Activated CD4-positive, alpha-beta T cell treated with anti-CD3 and anti-CD28 coated beads for 36 hours (primary cell): ENCODE data around the gene METTL3. TPM values are rescaled to one million over a fixed set of nuclear protein-coding genes. Genes with fewer than 3 reads are reported as not detected.

Source experiments
- ATAC-seq: fragments of 200-7000 bp; cut with Tn5 transposase; one replicate; pipeline ENCODE4 v1.10.0; 2021; ENCODE audit warnings: mild to moderate bottlenecking, moderate library complexity
- CTCF ChIA-PET: fragments of 350-600 bp; sonication (Branson Sonifier 250); formaldehyde crosslinking; loops from one replicate; lab custom pipeline; 2021; ENCODE audit warnings: antibody characterized with exemption; lab: Charles Lee
- POLR2A ChIA-PET: fragments of 350-600 bp; sonication (Branson Sonifier 250); formaldehyde crosslinking; loops from one replicate; lab custom pipeline; 2021; ENCODE audit warnings: antibody characterized with exemption, inconsistent platforms; lab: Charles Lee
- DNase-seq: peaks from one replicate; pipeline ENCODE4 v3.0.0-alpha.2; 2020
- H3K27ac Mint-ChIP-seq: one replicate; pipeline ENCODE4 v1.8.0; 2021; ENCODE audit warnings: mixed read lengths
- H3K27me3 Mint-ChIP-seq: one replicate; pipeline ENCODE4 v1.8.0; 2021; ENCODE audit warnings: mixed read lengths
- H3K36me3 Mint-ChIP-seq: one replicate; pipeline ENCODE4 v1.8.0; 2021; ENCODE audit warnings: low read depth, mixed read lengths
- H3K4me1 Mint-ChIP-seq: one replicate; pipeline ENCODE4 v1.8.0; 2021; ENCODE audit warnings: mixed read lengths
- H3K4me3 Mint-ChIP-seq: one replicate; pipeline ENCODE4 v1.8.0; 2021; ENCODE audit warnings: mild to moderate bottlenecking, moderate library complexity, mixed read lengths
- H3K9me3 Mint-ChIP-seq: one replicate; pipeline ENCODE4 v1.8.0; 2021; ENCODE audit warnings: low read depth, mixed read lengths
- intact Hi-C, 2 experiments: fragments of 100-400 bp; cut with DNase I in 1 of 2; cut with micrococcal nuclease in 1 of 2; formaldehyde crosslinking; loops; one replicate each; pipeline versions ENCODE4 v1.14.2 to v1.15.1; 2022 to 2024; cut with DNase I, micrococcal nuclease
- total RNA-seq, 2 experiments: library from RNA; stranded (reverse); gene quantifications; one replicate each; pipeline ENCODE4 v1.2.3, GENCODE V29; 2021

Gene METTL3
- total RNA-seq, 2 experiments from 2014 or later, result 64.0 to 67.4 TPM

DNA sequence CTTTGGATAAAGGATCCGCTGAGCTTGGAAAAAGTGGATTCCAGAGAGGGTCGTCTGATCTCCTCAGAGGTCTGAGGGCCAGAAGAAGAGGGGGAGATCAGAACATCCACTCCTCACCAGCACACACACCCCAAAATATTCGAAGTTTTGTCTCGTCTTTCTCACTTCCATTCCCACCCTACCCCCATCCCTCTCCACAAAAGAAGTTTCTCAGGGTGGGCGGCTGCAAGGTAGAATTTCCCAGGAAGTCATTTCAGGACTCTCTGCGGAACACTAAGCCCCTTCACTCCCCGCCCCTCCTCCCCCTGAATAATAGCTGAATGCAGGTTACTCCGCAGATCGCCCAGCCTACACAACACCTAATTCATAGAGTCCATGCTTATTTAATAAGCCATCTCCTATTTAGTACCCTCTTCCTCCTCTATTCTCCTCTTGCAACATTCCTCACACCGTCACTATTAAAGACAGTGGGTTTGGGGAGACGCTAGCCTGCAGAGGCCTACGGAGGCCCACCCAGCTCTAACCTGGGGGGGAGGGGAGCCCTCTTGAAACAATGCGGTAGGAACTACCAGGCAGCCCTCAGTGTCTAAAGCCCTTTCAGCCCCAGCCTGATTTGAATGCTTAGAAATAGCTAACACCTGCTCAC is 15.7 kb upstream of the METTL3 start:
- Mint-ChIP-seq H3K27ac (peak overlapping the region; percentile 72), H3K36me3 (no peaks in the 10 kb centered on the region), H3K4me1 (peaks cover 16% of the 10 kb centered on the region), H3K27me3 (no peaks in the 10 kb centered on the region), H3K4me3 (peak overlapping the region; percentile 71), H3K9me3 (no peaks in the 10 kb centered on the region)
- CTCF ChIA-PET, result interaction anchor here (0.6 to 2.9 kb wide), 7 partner anchors 13 to 127 kb away, joined by 3 to 16 read pairs (median 4); partner anchors contain the start of gene OR4E2
- no peak for DNase-seq
- intact Hi-C loops, result loop anchor here (1.0 to 2.0 kb wide), 4 partner anchors 15 to 70 kb away; partner anchors contain the start of genes METTL3 (in 2 of the 2) and CHD8 (in 1 of the 2)
- no peak for ATAC-seq
- POLR2A ChIA-PET, result interaction anchor here (0.6 to 1.6 kb wide), 3 partner anchors 16 to 1167 kb away, joined by 4 to 12 read pairs (median 5); partner anchors contain the start of gene METTL3

DNA sequence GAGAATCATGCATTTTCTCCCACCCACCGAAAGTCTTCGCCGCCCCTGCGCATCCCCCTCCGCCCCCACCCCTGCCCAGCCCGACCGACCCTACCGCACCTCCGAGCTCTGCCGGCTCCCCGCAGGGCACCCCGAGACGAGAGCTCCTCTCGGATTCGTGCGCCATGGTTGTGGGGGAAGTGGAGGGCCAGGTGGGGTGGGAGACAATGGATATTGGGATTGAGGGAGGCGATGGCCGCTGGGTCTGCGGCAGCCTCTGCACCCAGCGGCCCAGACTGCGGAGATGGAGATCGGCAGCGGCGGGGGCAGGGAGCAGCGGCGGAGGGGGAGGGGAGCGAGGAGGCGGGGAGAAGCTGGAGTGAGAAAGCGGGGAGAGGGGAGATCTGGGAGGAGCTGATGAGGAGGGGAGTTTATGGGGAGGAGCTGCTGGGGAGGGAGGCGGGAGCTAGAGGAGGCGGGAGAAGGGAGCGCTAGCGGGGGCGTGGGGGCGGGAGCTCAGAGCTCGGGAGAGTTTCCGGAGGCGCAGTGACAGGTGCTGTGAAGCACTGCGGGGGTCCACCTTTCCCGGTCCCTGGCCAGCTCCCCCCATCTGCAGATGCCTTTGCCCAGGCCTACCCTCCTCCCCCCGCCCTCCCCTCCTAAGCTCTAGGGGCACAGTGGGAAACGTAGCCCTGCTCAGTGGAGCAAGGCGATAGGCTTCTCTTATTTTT is 15.0 kb upstream of the METTL3 start, which contains the start of gene SALL2:
Gene SALL2 (minus strand): TSS at position 385 of the 710 bp plus-strand sequence. CDS start 219 bp downstream, at position 166.
- Mint-ChIP-seq H3K36me3 (no peaks in the 10 kb centered on the region), H3K4me3 (peak within 1 kb of the TSS; percentile 71), H3K27ac (peak within 1 kb of the TSS; percentile 72), H3K4me1 (peaks cover 16% of the 10 kb centered on the region), H3K9me3 (no peaks in the 10 kb centered on the region), H3K27me3 (no peaks in the 10 kb centered on the region)
- intact Hi-C loops, result loop anchor here (1.0 to 2.0 kb wide), 4 partner anchors 15 to 70 kb away; partner anchors contain the start of genes METTL3 (in 2 of the 2) and CHD8 (in 1 of the 2)
- DNase-seq, result peak; percentile 87
- peak; percentile 87 for ATAC-seq
- CTCF ChIA-PET, result interaction anchor here (0.5 to 2.9 kb wide), 11 partner anchors 13 to 127 kb away, joined by 3 to 16 read pairs (median 3); partner anchors contain the start of gene OR4E2
- POLR2A ChIA-PET, result interaction anchor here (0.6 to 1.6 kb wide), 5 partner anchors 8 to 1166 kb away, joined by 3 to 12 read pairs (median 4); partner anchors contain the start of gene METTL3

DNA sequence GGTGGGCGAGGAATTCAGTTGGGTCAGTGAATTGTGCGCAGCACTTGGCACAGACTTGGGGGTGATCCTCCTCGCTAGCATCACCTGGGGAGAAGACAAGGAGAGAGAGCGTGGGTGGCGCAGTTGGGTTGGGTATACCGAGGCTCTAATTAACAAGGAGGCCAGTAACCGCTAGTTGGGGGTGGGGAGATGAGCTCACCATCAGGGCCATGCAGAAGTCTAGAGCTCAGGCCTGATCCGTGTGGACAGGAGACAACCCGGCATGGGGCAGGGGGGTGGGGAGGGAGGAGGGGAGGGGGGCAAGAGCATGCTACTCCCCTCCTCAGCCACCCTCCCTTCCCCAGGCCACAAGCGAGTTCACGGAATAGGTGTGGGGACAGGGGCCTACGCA is 14.4 kb upstream of the METTL3 start:
- intact Hi-C loops, result no loop called here

DNA sequence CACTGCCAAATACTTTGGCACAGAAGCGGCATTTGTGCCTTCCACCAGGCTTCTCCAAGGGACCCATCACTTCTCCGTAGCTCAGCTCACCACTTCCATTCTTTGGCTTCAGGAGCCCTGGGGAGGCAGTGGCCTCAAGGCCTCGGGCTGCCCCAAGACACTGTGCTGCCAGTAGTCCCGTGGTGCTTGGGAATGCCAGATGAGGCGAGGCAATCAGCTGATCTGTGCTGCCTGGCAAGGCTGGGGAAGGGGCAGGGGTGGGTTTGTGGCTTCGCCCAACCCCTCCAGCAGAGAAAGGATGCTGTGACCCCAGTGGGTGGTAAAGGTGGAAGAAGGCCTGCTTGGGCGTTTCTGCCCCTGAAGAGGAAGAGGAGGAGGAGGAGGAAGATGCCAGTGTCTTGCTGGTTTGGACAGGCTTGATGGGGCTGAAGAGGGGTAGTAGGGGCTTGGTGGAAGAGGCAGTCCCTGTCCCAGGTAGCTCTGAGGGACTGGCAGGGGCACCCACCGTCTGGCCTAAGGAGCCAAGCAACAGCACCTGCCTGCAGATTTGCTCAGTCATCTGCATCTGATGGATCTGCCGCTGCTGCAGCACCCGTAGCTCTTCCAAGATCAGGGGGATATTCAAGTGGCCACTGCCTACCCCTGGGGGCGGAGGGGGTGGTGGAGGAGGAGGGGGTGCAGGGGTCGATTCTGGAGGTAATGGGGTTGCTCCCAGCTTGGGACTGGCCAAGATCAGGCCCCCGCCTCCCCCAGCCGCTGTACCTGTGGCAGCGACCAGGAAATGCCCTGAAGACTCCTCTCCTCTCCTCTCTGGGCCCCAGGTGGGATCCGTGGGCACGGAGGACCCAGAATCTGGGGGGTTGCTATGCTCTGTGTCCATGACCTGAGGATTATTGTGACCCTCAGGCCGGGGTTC is 13.7 kb upstream of the METTL3 start:
- Mint-ChIP-seq H3K27ac (peak overlapping the region; percentile 32), H3K4me1 (peaks cover 16% of the 10 kb centered on the region), H3K9me3 (no peaks in the 10 kb centered on the region), H3K27me3 (no peaks in the 10 kb centered on the region), H3K4me3 (peak overlapping the region; percentile 71), H3K36me3 (no peaks in the 10 kb centered on the region)
- intact Hi-C loops, result no loop called here
- no peak for ATAC-seq
- DNase-seq, result no peak
- ChIA-PET POLR2A (interaction anchor here (1.6 kb wide), 1 partner anchor 14 kb away, joined by 12 read pairs; the partner anchor contains the start of gene METTL3), CTCF (interaction anchor here (0.5 to 1.5 kb wide), 3 partner anchors 12 to 29 kb away, joined by 3 read pairs; no protein-coding TSS in a partner anchor)

More for the DNA sequence above, 14.4 kb upstream of the METTL3 start:
- H3K36me3 Mint-ChIP-seq, result no peaks in the 10 kb centered on the region
- ChIA-PET CTCF (interaction anchor here (0.8 to 2.9 kb wide), 6 partner anchors 13 to 92 kb away, joined by 3 to 16 read pairs (median 3); no protein-coding TSS in a partner anchor), POLR2A (interaction anchor here (0.6 to 1.6 kb wide), 4 partner anchors 7 to 260 kb away, joined by 3 to 12 read pairs (median 4); partner anchors contain the start of gene METTL3)
- no peaks in the 10 kb centered on the region for H3K9me3 Mint-ChIP-seq
- peaks cover 16% of the 10 kb centered on the region for H3K4me1 Mint-ChIP-seq
- peak overlapping the region; percentile 32 for H3K27ac Mint-ChIP-seq
- DNase-seq (peak; percentile 21), ATAC-seq (peak; percentile 25)
- H3K4me3 Mint-ChIP-seq, result peak overlapping the region; percentile 71
- H3K27me3 Mint-ChIP-seq, result no peaks in the 10 kb centered on the region

DNA sequence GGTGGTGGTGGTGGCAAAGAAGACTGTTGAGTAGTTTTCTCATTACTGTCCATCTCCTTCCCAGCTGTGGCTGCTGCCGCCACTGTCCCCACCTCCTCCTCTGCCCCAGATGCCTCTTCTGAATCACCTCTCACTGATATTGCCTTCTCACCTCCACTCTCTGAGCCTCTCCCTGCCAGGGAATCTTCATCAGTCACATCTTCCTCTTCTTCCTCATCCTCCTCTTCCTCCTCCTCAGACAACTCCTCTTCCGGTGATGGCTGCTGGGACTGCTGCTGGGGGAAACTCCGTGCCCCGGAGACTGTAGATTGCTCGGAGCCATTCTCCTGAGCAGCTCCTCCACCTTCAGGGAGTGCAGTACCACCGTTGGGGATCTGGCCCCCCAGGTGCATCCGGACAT is 12.1 kb upstream of the METTL3 start:
- Mint-ChIP-seq H3K4me3 (no peak overlapping the region), H3K4me1 (peaks cover 16% of the 10 kb centered on the region), H3K27me3 (no peaks in the 10 kb centered on the region), H3K9me3 (no peaks in the 10 kb centered on the region), H3K27ac (no peak overlapping the region), H3K36me3 (no peaks in the 10 kb centered on the region)
- no peak for ATAC-seq
- ChIA-PET POLR2A (no interaction called here), CTCF (interaction anchor here (0.6 to 2.1 kb wide), 7 partner anchors 10 to 419 kb away, joined by 3 to 11 read pairs (median 4); no protein-coding TSS in a partner anchor)
- no peak for DNase-seq
- intact Hi-C loops, result no loop called here

DNA sequence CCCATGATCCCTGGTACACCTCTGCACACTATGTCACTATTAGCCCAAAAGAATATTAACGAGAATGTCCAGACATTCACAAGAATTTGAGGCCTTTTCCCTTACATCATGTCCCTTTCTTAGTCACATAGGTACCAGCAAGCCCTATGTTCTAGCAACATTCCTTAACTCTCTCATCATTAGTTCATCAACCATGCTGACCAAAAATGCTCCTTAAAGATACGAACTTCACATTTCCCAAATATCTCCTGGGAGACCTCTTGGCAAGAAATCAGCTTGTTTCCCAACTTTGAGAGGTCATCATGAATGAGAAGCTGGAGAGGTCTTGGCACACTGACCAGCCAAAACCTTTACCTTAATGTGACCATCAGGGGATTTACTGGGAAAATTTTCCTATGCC is 10.4 kb upstream of the METTL3 start:
- Mint-ChIP-seq H3K36me3 (no peaks in the 10 kb centered on the region), H3K27me3 (no peaks in the 10 kb centered on the region), H3K27ac (no peak overlapping the region), H3K4me3 (no peak overlapping the region), H3K4me1 (peaks cover 7% of the 10 kb centered on the region), H3K9me3 (no peaks in the 10 kb centered on the region)
- ChIA-PET CTCF (interaction anchor here (1.6 to 2.1 kb wide), 2 partner anchors 8 to 23 kb away, joined by 9 to 11 read pairs; no protein-coding TSS in a partner anchor), POLR2A (no interaction called here)
- intact Hi-C loops, result no loop called here
- ATAC-seq, result no peak
- DNase-seq, result no peak

DNA sequence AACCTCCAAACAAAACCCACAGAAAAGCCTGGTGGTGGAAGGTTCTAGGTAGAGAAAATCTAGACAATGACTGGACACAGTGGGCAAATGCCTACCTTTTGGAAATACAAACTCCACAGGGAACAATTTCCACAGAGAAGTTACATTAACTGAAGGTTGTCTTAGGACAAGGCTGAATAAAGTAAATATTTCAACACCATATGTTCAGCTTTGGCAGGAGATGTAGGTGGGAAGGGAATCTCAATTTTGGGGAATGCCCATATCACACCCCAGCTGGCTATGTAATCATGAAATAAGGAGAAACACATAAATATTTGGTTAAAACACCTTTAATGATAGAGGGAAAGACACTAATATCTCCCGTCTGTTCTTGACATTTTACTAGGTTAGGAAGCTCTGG is 9.6 kb upstream of the METTL3 start:
- CTCF ChIA-PET, result no interaction called here
- ATAC-seq (no peak), DNase-seq (no peak)
- POLR2A ChIA-PET, result no interaction called here
- Mint-ChIP-seq H3K4me1 (peaks cover 4% of the 10 kb centered on the region), H3K36me3 (no peaks in the 10 kb centered on the region), H3K27ac (no peak overlapping the region), H3K9me3 (no peaks in the 10 kb centered on the region), H3K27me3 (no peaks in the 10 kb centered on the region), H3K4me3 (no peak overlapping the region)
- intact Hi-C loops, result no loop called here

DNA sequence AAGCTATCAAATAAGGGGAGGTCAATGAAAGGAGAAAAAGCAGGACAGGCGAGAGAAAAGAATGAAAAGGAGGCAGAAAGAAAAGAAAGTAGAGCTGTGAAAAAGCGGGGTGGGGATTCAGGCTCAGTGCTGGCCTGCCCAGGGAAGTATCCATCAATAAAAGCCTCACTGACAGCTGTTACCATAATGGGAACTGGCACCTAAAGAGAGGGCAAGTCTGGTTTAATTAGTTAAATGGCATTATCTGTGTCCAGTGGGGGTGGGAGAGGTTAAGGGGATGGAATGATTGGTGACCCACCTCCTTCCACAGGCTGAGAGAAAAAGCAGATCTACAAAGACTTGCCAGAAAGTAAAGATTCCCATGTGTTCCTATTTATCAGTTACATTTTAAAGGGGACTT is 7.6 kb upstream of the METTL3 start:
- Mint-ChIP-seq H3K27me3 (no peaks in the 10 kb centered on the region), H3K9me3 (no peaks in the 10 kb centered on the region), H3K4me3 (no peak overlapping the region)

DNA sequence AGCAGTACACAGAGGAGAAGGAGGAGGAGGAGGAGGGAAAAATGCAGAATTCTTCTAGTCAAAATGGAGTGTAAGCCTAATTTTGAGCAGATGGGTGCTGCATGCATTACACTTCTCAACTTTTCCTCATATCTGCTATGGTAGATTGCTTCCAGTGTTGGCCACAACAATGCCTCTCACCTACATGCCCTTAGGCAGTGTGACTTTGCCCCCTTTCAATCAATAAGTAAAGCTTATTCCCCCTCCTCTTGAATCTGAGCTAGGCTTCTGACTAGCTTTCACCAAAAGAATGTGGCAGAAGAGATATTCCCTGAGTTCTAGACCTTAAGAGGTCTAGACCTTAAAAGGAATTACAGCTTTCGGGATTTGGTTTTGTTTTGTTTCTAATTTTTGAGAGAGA is 3.2 kb upstream of the METTL3 start:
- no peak overlapping the region for H3K27ac Mint-ChIP-seq
- no peak for ATAC-seq
- DNase-seq, result no peak
- ChIA-PET CTCF (interaction anchor here (1.7 to 8.0 kb wide), 3 partner anchors 8 to 36 kb away, joined by 3 to 67 read pairs (median 11); no protein-coding TSS in a partner anchor), POLR2A (interaction anchor here (1.4 kb wide), 1 partner anchor 12 kb away, joined by 4 read pairs; the partner anchor contains the start of gene SALL2)
- H3K27me3 Mint-ChIP-seq, result no peaks in the 10 kb centered on the region
- intact Hi-C loops, result loop anchor here in 1 of 2 experiments (5.0 kb wide), 1 partner anchor 1253 kb away; the partner anchor contains the start of gene OXA1L
- no peaks in the 10 kb centered on the region for H3K9me3 Mint-ChIP-seq
- peaks cover 11% of the 10 kb centered on the region for H3K36me3 Mint-ChIP-seq
- peaks cover 19% of the 10 kb centered on the region for H3K4me1 Mint-ChIP-seq
- H3K4me3 Mint-ChIP-seq, result no peak overlapping the region

More for the DNA sequence above, 7.6 kb upstream of the METTL3 start:
- intact Hi-C loops, result no loop called here
- ChIA-PET CTCF (interaction anchor here (0.9 to 1.8 kb wide), 4 partner anchors 11 to 89 kb away, joined by 4 to 11 read pairs (median 4); no protein-coding TSS in a partner anchor), POLR2A (interaction anchor here (0.6 kb wide), 1 partner anchor 508 kb away, joined by 3 read pairs; no protein-coding TSS in a partner anchor)
- no peaks in the 10 kb centered on the region for H3K4me1 Mint-ChIP-seq
- H3K27ac Mint-ChIP-seq, result no peak overlapping the region
- ATAC-seq (no peak), DNase-seq (no peak)
- no peaks in the 10 kb centered on the region for H3K36me3 Mint-ChIP-seq
